HepG2 (cell line): Measurements from ENCODE around the gene KLHDC4. TPM values are rescaled to one million over a fixed set of nuclear protein-coding genes. Genes with fewer than 3 reads are reported as not detected.

Experiments used
- AGO1 ChIP-seq: fragments of 200-400 bp; formaldehyde crosslinking; IDR thresholded peaks from 2 replicates; pipeline ENCODE4 v1.6.1; 2017; ENCODE audit warnings: mild to moderate bottlenecking, low read depth, low read length, moderate library complexity; ENCODE audit not compliant: poor library complexity, severe bottlenecking
- DR1 ChIP-seq: sonication (generic); formaldehyde crosslinking; IDR thresholded peaks from 2 replicates; pipeline ENCODE4 v1.8.0; 2021; ENCODE audit warnings: mild to moderate bottlenecking, missing genetic modification reagents, inconsistent platforms
- FOXC1 ChIP-seq: sonication (generic); formaldehyde crosslinking; IDR thresholded peaks from 2 replicates; pipeline ENCODE4 v1.8.0; 2022; ENCODE audit warnings: mild to moderate bottlenecking, missing genetic modification reagents, borderline replicate concordance
- FOXK1 ChIP-seq: sonication (generic); formaldehyde crosslinking; IDR thresholded peaks from 2 replicates; pipeline ENCODE4 v1.4.0; 2020; ENCODE audit warnings: low read depth, missing genetic modification reagents, borderline replicate concordance
- HOXA3 ChIP-seq: sonication (generic); formaldehyde crosslinking; IDR thresholded peaks from 2 replicates; pipeline ENCODE4 v1.5.0; 2020; ENCODE audit warnings: missing genetic modification reagents
- KLF12 ChIP-seq: sonication (generic); formaldehyde crosslinking; IDR thresholded peaks from 2 replicates; pipeline ENCODE4 v1.4.0; 2020; ENCODE audit warnings: missing genetic modification reagents, borderline replicate concordance
- NR2F2 ChIP-seq: IDR thresholded peaks from 2 replicates; pipeline ENCODE4 v1.6.1; 2012; ENCODE audit warnings: low read depth, inconsistent platforms, borderline replicate concordance
- PAXIP1 ChIP-seq: sonication (generic); formaldehyde crosslinking; conservative IDR thresholded peaks from 2 replicates; pipeline ENCODE4 v1.4.0; 2020; ENCODE audit warnings: mild to moderate bottlenecking, missing genetic modification reagents, moderate library complexity
- PLRG1 ChIP-seq: fragments of 450-650 bp; conservative IDR thresholded peaks from 2 replicates; pipeline ENCODE4 v1.6.1; 2016
- REST ChIP-seq, 2 experiments: IDR thresholded peaks; 2 replicates each; pipeline ENCODE4 v1.6.1; 2011 to 2012; ENCODE audit warnings: low read length in 2 of 2, borderline replicate concordance in 1 of 2, low read depth in 1 of 2, mild to moderate bottlenecking in 1 of 2, moderate library complexity in 1 of 2
- RFX5 ChIP-seq: IDR thresholded peaks from 2 replicates; pipeline ENCODE4 v1.6.1; 2011; ENCODE audit warnings: low read depth, low read length, improper control_type of control experiment
- TP53 ChIP-seq: sonication (generic); formaldehyde crosslinking; conservative IDR thresholded peaks from 2 replicates; pipeline ENCODE4 v1.4.0; 2020; ENCODE audit warnings: missing genetic modification reagents
- ZNF441 ChIP-seq: sonication (generic); formaldehyde crosslinking; IDR thresholded peaks from 2 replicates; pipeline ENCODE4 v1.7.0; 2021; ENCODE audit warnings: missing genetic modification reagents, borderline replicate concordance
- ZNF446 ChIP-seq: sonication (generic); formaldehyde crosslinking; IDR thresholded peaks from 2 replicates; pipeline ENCODE4 v1.5.0; 2020; ENCODE audit warnings: mild to moderate bottlenecking, missing genetic modification reagents
- ZNF552 ChIP-seq: sonication (generic); formaldehyde crosslinking; IDR thresholded peaks from 2 replicates; pipeline ENCODE4 v1.9.0; 2022; ENCODE audit warnings: missing genetic modification reagents, mild to moderate bottlenecking, borderline replicate concordance
- ZNF672 ChIP-seq: sonication (generic); formaldehyde crosslinking; IDR thresholded peaks from 2 replicates; pipeline ENCODE4 v1.8.1; 2022; ENCODE audit warnings: missing genetic modification reagents
- polyA plus RNA-seq, 8 experiments: library from polyadenylated mRNA; depleted of rRNA in 3 of 8; stranded (reverse) in 7 of 8; unstranded in 1 of 8; fragments of >200 nt; fragmentation: Illumina TruSeq in 4 of 8; extraction: Trizol in 4 of 8; gene quantifications; 2 replicates each; pipeline versions ENCODE4 v1.2.1 to v1.2.3, GENCODE V29; 2011 to 2016; ENCODE audit warnings: low read depth in 4 of 8, missing spikeins in 1 of 8, mixed read lengths in 1 of 8; ENCODE audit not compliant: insufficient read depth in 1 of 8
- total RNA-seq, 5 experiments: library from RNA; depleted of rRNA; stranded (reverse); fragments of >200 nt; fragmentation: Illumina TruSeq; extraction: Trizol; gene quantifications; 2 replicates each; pipeline ENCODE4 v1.2.3, GENCODE V29; 2016; ENCODE audit warnings: low read depth in 1 of 5
- TF ChIP-seq, protein P1 (sequence below): sonication (generic); formaldehyde crosslinking; conservative IDR thresholded peaks from 2 replicates; pipeline ENCODE4 v1.4.0; 2020; ENCODE audit warnings: missing genetic modification reagents
- TF ChIP-seq, protein P2 (sequence below): sonication (generic); formaldehyde crosslinking; IDR thresholded peaks from 2 replicates; pipeline ENCODE4 v1.9.0; 2021; ENCODE audit warnings: missing genetic modification reagents, borderline replicate concordance

KLHDC4 gene
- total and polyA plus RNA-seq, 2 of the 13 experiments (the other 11 are each of a cell fraction or from before 2014, with no cell fraction given), result 18.7 to 31.8 TPM

DNA sequence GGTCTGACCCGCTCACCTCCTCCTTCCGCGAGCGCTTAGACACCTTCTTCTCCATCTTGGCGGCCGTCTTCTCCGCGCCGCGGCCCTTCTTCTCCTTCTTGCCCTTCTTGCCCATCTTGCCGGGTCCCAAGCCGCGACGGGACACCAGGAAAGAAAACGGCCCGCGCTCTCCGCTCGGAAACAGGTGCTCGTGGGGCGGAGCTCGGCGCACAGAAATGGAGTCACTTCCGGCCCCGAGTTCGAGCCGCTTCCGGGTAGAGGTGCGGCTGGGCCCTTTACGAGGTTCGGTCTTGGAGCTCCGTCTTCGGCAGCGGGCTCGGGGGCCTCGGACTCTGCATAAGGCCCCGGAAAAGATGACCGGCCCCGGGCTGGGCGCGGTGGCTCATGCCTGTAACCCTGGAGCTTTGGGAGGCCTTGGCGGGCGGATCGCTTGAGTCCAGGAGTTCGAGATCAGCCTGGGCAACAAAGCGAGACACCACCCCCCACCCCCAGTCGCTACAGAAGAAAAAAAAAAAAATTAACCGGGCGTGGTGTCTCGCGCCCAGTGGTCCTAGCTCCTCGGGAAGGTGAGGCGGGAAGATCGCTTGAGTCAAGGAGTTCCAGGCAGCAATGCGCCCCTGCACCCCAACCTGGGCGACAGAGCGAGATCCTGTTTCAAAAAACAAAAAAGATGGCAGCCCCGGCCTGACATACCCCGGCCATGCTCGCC is at the start of gene KLHDC4 (continued):
- TF ChIP-seq REST (IDR thresholded peaks at IDR 0.05; ENCODE audit: borderline replicate concordance in 1 of 2, low read depth in 1 of 2, low read length in 2 of 2) (peak in 1 of 2 experiments; percentile 48; a peak in 1 of 4 replicates), FOXK1 (CRISPR knock-in tag) (peak; percentile 91), NR2F2 (no peak; the same call in 1 of the 2 replicates), ZNF672 (CRISPR knock-in tag) (no peak), RFX5 (0 out of 2 replicates have a peak, but pooled peaks have one; percentile 28), KLF12 (CRISPR knock-in tag) (peak; percentile 70; the same call in 1 of the 2 replicates), PLRG1 (no peak), ZNF441 (CRISPR knock-in tag) (peak; percentile 34; the same call in 1 of the 2 replicates), HOXA3 (CRISPR knock-in tag) (peak; percentile 96), TP53 (CRISPR knock-in tag) (no peak; the same call in 1 of the 2 replicates), PAXIP1 (no peak; the same call in 1 of the 2 replicates), AGO1 (peak; percentile 49), ZNF446 (CRISPR knock-in tag) (no peak), ZNF552 (CRISPR knock-in tag) (no peak; the same call in 1 of the 2 replicates), FOXC1 (CRISPR knock-in tag) (peak; percentile 66; the same call in 1 of the 2 replicates), DR1 (CRISPR knock-in tag) (peak; percentile 83)
- TF ChIP-seq, protein P1, sequence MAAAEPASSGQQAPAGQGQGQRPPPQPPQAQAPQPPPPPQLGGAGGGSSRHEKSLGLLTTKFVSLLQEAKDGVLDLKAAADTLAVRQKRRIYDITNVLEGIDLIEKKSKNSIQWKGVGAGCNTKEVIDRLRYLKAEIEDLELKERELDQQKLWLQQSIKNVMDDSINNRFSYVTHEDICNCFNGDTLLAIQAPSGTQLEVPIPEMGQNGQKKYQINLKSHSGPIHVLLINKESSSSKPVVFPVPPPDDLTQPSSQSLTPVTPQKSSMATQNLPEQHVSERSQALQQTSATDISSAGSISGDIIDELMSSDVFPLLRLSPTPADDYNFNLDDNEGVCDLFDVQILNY, result peak; percentile 85
- TF ChIP-seq, protein P2, sequence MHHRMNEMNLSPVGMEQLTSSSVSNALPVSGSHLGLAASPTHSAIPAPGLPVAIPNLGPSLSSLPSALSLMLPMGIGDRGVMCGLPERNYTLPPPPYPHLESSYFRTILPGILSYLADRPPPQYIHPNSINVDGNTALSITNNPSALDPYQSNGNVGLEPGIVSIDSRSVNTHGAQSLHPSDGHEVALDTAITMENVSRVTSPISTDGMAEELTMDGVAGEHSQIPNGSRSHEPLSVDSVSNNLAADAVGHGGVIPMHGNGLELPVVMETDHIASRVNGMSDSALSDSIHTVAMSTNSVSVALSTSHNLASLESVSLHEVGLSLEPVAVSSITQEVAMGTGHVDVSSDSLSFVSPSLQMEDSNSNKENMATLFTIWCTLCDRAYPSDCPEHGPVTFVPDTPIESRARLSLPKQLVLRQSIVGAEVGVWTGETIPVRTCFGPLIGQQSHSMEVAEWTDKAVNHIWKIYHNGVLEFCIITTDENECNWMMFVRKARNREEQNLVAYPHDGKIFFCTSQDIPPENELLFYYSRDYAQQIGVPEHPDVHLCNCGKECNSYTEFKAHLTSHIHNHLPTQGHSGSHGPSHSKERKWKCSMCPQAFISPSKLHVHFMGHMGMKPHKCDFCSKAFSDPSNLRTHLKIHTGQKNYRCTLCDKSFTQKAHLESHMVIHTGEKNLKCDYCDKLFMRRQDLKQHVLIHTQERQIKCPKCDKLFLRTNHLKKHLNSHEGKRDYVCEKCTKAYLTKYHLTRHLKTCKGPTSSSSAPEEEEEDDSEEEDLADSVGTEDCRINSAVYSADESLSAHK, result 0 out of 2 replicates have a peak, but pooled peaks have one; percentile 49
